Panc1 (cell line): ENCODE data around the gene HEXD. TPM values are rescaled to one million over a fixed set of nuclear protein-coding genes. Genes with fewer than 3 reads are reported as not detected.
"Not testable (repeated sequence)": the region's sequence is repeated elsewhere in the genome, so short reads cannot be mapped to it uniquely, and the experiment has no call there.

Experiments used
- ATAC-seq: fragments of 200-7000 bp; cut with Tn5 transposase; 2 replicates; pipeline ENCODE4 v1.9.1; 2020; ENCODE audit warnings: mild to moderate bottlenecking, moderate library complexity
- BruUV-seq: library from RNA; stranded (reverse); fragments of 400-500 nt; replicated peaks from 2 replicates; lab custom pipeline; 2021; lab: Mats Ljungman, UMichigan
- CTCF ChIA-PET: fragments of 300-600 bp; sonication (Branson Sonifier 250); formaldehyde crosslinking; loops from one replicate; lab custom pipeline; 2022; ENCODE audit warnings: antibody characterized with exemption; lab: Charles Lee
- POLR2A ChIA-PET: fragments of 300-600 bp; sonication (Branson Sonifier 250); formaldehyde crosslinking; loops from one replicate; lab custom pipeline; 2022; ENCODE audit warnings: antibody characterized with exemption; lab: Charles Lee
- DNase-seq: peaks from one replicate; pipeline ENCODE4 v3.0.0-alpha.2; 2010; ENCODE audit warnings: low read depth, low spot score
- H3K27ac ChIP-seq: 2 replicates; pipeline ENCODE4 v1.5.1; 2011; ENCODE audit warnings: mild to moderate bottlenecking, low read length, inconsistent platforms
- H3K27me3 ChIP-seq: fragments of 200-500 bp; sonication (Bioruptor generic); 2 replicates; pipeline ENCODE4 v1.6.0; 2014; ENCODE audit warnings: low read length, inconsistent platforms; ENCODE audit not compliant: control insufficient read depth, insufficient read depth
- H3K36me3 ChIP-seq: fragments of 200-500 bp; sonication (Bioruptor generic); 2 replicates; pipeline ENCODE4 v1.5.1; 2014; ENCODE audit warnings: inconsistent platforms, mild to moderate bottlenecking, low read length, moderate library complexity; ENCODE audit not compliant: control insufficient read depth, insufficient read depth
- H3K4me1 ChIP-seq: 2 replicates; pipeline ENCODE4 v1.5.1; 2011; ENCODE audit warnings: inconsistent platforms, mild to moderate bottlenecking, low read length, moderate library complexity; ENCODE audit not compliant: control insufficient read depth, insufficient read depth
- H3K4me3 ChIP-seq, 2 experiments: 2 replicates each; pipeline ENCODE4 v1.5.1; 2011 to 2012; ENCODE audit warnings: low read depth in 2 of 2, low read length in 2 of 2, mild to moderate bottlenecking in 2 of 2, inconsistent platforms in 1 of 2, moderate library complexity in 1 of 2
- H3K9me3 ChIP-seq: fragments of 200-500 bp; sonication (Bioruptor generic); 2 replicates; pipeline ENCODE4 v1.5.1; 2014; ENCODE audit warnings: low read depth, mild to moderate bottlenecking, inconsistent platforms, low read length, moderate library complexity; ENCODE audit not compliant: control insufficient read depth, insufficient read depth
- CTCF ChIP-seq: fragments of 450-650 bp; IDR thresholded peaks from 2 replicates; pipeline ENCODE4 v1.5.1; 2017; ENCODE audit warnings: mild to moderate bottlenecking
- POLR2AphosphoS5 ChIP-seq: IDR thresholded peaks from 2 replicates; pipeline ENCODE4 v1.6.1; 2012; ENCODE audit warnings: mild to moderate bottlenecking, low read depth, low read length, moderate library complexity
- REST ChIP-seq, 2 experiments: IDR thresholded peaks; 2 replicates each; pipeline ENCODE4 v1.6.1; 2011 to 2012; ENCODE audit warnings: low read depth in 2 of 2, control low read depth in 1 of 2, low read length in 1 of 2, mild to moderate bottlenecking in 1 of 2, moderate library complexity in 1 of 2; ENCODE audit not compliant: insufficient read depth in 1 of 2
- SIN3A ChIP-seq: IDR thresholded peaks from 2 replicates; pipeline ENCODE4 v1.6.1; 2012; ENCODE audit warnings: low read depth, mild to moderate bottlenecking, low read length, moderate library complexity, borderline replicate concordance; ENCODE audit not compliant: insufficient read depth
- TCF7L2 ChIP-seq: IDR thresholded peaks from 2 replicates; pipeline ENCODE4 v1.6.1; 2011; ENCODE audit warnings: mild to moderate bottlenecking, low read depth, low read length, inconsistent platforms
- in situ Hi-C: cut with HindIII; loops from 2 replicates; pipeline ENCODE4 v1.10.0; 2016; ENCODE audit warnings: low sequenced_read_pairs, low pct_unique_long_range_greater_than_20kb
- intact Hi-C: fragments of 100-400 bp; cut with micrococcal nuclease; formaldehyde crosslinking; loops from one replicate; pipeline ENCODE4 v1.10.0; 2022; ENCODE audit not compliant: unreplicated experiment
- total RNA-seq: library from RNA; stranded (reverse); gene quantifications from one replicate; pipeline ENCODE4 v1.2.1, GENCODE V29; 2021; ENCODE audit not compliant: unreplicated experiment

The HEXD gene
- total RNA-seq, 1 experiment from 2014 or later, result 25.6 TPM

GRCh38 chr17:82452162-82452561 is 34.0 kb downstream of the HEXD start:
- H3K4me3 ChIP-seq, result no peak overlapping the region
- in situ Hi-C loops (no loop called here), intact Hi-C loops (no loop called here)
- no peak for DNase-seq
- H3K4me1 ChIP-seq, result peaks cover 16% of the 10 kb centered on the region
- no peaks in the 10 kb centered on the region for H3K9me3 ChIP-seq
- no peak for ATAC-seq
- no peaks in the 10 kb centered on the region for H3K27me3 ChIP-seq
- H3K27ac ChIP-seq, result no peak overlapping the region
- no TSS peak for BruUV-seq
- TF ChIP-seq CTCF (no peak), TCF7L2 (no peak), SIN3A (no peak), POLR2AphosphoS5 (no peak), REST (IDR thresholded peaks at IDR 0.05; ENCODE audit: insufficient read depth in 1 of 2, low read depth in 2 of 2, low read length in 1 of 2) (no peak)
- POLR2A ChIA-PET, result no interaction called here
- no peaks in the 10 kb centered on the region; the same call in 1 of the 2 replicates for H3K36me3 ChIP-seq
- CTCF ChIA-PET, result no interaction called here

GRCh38 chr17:82453151-82453550 is 35.0 kb downstream of the HEXD start:
- in situ Hi-C loops, intact Hi-C loops, BruUV-seq: not testable (repeated sequence)

GRCh38 chr17:82453706-82454105 is 35.6 kb downstream of the HEXD start:
- ATAC-seq, H3K4me3 ChIP-seq, H3K27ac ChIP-seq, H3K36me3 ChIP-seq, H3K9me3 ChIP-seq, H3K27me3 ChIP-seq, BruUV-seq, DNase-seq, POLR2A ChIA-PET, intact Hi-C loops, in situ Hi-C loops: not testable (repeated sequence)
- H3K4me1 ChIP-seq, result peaks cover 23% of the 10 kb centered on the region
- CTCF ChIA-PET, result interaction anchor here (0.7 kb wide), 1 partner anchor 156 kb away, joined by 6 read pairs; no protein-coding TSS in a partner anchor

More at GRCh38 chr17:82453151-82453550, 35.0 kb downstream of the HEXD start:
- DNase-seq, POLR2A ChIA-PET, ATAC-seq, H3K27me3 ChIP-seq, H3K36me3 ChIP-seq, H3K9me3 ChIP-seq, H3K4me3 ChIP-seq, H3K27ac ChIP-seq: not testable (repeated sequence)
- CTCF ChIA-PET, result interaction anchor here (0.7 kb wide), 1 partner anchor 155 kb away, joined by 6 read pairs; no protein-coding TSS in a partner anchor
- H3K4me1 ChIP-seq, result peaks cover 23% of the 10 kb centered on the region
